Activated CD8-positive, alpha-beta memory T cell treated with anti-CD3 and anti-CD28 coated beads for 48 hours (primary cell): ENCODE measurements around the gene CLOCK.

Source experiments
- DNase-seq, 3 experiments: peaks; one replicate each; pipeline ENCODE4 v3.0.0-alpha.2; 2020; ENCODE audit warnings: low read depth in 2 of 3, low spot score in 2 of 3

The CLOCK gene

GRCh38 chr4:55385201-55385649, 161.5 kb downstream of the CLOCK start:
- DNase-seq, result no peak

- no peak for DNase-seq
Observed at GRCh38 chr4:55382488-55383003, 164.2 kb downstream of the CLOCK start.

GRCh38 chr4:55381502-55381901, 165.2 kb downstream of the CLOCK start:
- no peak for DNase-seq

- no peak for DNase-seq
Observed at GRCh38 chr4:55380576-55380975, 166.1 kb downstream of the CLOCK start.

GRCh38 chr4:55378617-55379467, 167.9 kb downstream of the CLOCK start:
- no peak for DNase-seq
